Right kidney (tissue), 1 donor: ENCODE results near the gene PRDM4.
A peak's percentile ranks its signal among the peaks of the same experiment; 100 is the strongest.
"Not testable (repeated sequence)": the region's sequence is repeated elsewhere in the genome, so short reads cannot be mapped to it uniquely, and the experiment has no call there.

Experiments
- DNase-seq: peaks from one replicate; pipeline ENCODE4 v3.0.0-alpha.2; 2016

The PRDM4 gene

DNA sequence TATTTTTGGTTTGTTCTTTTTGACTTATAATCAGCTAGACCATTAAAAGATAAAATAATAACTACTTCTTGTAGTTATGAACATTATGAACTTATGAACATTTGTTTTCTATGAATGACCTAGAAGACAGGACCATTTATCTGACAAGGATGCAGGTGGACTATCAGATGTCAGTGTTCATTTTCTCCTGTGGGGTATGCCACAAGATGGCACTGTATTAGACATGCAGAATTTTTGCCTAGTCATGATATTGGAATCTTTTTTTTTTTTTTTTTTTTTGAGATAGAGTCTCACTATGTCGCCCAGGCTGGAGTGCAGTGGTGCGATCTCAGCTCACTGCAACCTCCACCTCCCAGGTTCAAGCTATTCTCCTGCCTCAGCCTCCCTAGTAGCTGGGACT is 65.2 kb downstream of the PRDM4 start:
- DNase-seq: not testable (repeated sequence)

- DNase-seq: peak; percentile 97
Observed at GRCh38 chr12:107685360-107686248, 75.3 kb downstream of the PRDM4 start, which contains the start of gene PWP1. Gene PWP1, plus strand, starts transcription at chr12:107685799. Its CDS starts 101 bp downstream, at chr12:107685900.

- DNase-seq: no peak
Observed at GRCh38 chr12:107684990-107685359, 76.0 kb downstream of the PRDM4 start.

DNA sequence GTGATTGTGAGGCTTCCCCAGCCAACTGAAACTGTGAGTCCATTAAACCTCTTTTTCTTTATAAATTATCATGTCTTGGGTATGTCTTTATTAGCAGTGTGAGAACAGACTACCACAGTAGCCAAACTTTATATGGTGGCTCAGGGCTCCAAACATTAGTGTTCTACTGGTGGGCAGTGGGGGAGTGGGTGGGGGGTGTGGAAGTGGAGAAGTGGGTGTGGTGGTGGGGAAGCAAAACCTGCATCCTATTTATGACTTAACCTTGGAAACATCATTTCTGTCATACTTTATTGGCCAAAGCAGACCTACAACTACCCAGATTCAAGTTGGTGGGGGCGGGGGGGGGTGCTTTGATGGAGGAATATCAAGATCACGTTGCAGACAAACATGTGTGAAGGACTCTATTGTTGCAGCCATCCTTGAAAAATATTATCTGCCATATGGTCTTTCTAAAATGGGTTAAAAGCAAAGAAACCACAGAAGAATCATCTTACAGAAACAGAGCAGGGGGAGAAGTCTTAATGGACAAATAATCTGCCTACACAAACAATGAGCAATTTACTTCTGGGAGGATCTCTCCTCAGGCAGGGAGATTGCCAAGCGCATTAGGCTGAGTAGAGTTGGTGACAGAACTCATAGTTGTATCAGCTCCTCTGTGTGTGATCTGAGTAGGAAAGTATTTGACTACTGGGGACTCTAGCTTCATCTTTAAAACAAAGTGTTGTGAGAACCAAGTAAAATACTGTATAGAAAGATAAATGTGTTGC is 76.7 kb downstream of the PRDM4 start:
- DNase-seq: no peak
